Mesenchymal stem cell (in vitro differentiated cells and primary cell): ENCODE data around the gene CELSR3.

Experiments
- DNase-seq: peaks from one replicate; pipeline ENCODE4 v3.0.0-alpha.2; 2013
- H2AFZ ChIP-seq: one replicate; pipeline ENCODE4 v1.6.1; 2013; ENCODE audit warnings: low read depth, mild to moderate bottlenecking, control low read depth, inconsistent platforms, low read length, moderate library complexity
- H2AK5ac ChIP-seq: 2 replicates; pipeline ENCODE4 v1.6.1; 2013; ENCODE audit warnings: low read length, moderate library complexity, mild to moderate bottlenecking, inconsistent platforms; ENCODE audit not compliant: severe bottlenecking
- H2BK120ac ChIP-seq: one replicate; pipeline ENCODE4 v1.6.1; 2013; ENCODE audit warnings: low read depth, mild to moderate bottlenecking, inconsistent platforms, low read length, moderate library complexity
- H2BK12ac ChIP-seq, 2 experiments: one replicate each; pipeline ENCODE4 v1.6.1; 2013; ENCODE audit warnings: inconsistent platforms in 2 of 2, low read length in 2 of 2, mild to moderate bottlenecking in 2 of 2, moderate library complexity in 2 of 2, control low read depth in 1 of 2
- H2BK15ac ChIP-seq: one replicate; pipeline ENCODE4 v1.6.1; 2013; ENCODE audit warnings: mild to moderate bottlenecking, low read depth, inconsistent platforms; ENCODE audit not compliant: poor library complexity, severe bottlenecking
- H2BK5ac ChIP-seq: 2 replicates; pipeline ENCODE4 v1.6.1; 2013; ENCODE audit warnings: low read depth, mild to moderate bottlenecking, low read length, control low read depth, inconsistent platforms; ENCODE audit not compliant: poor library complexity, severe bottlenecking
- H3K14ac ChIP-seq, 2 experiments: one replicate each; pipeline ENCODE4 v1.6.1; 2013; ENCODE audit warnings: inconsistent platforms in 2 of 2, low read length in 2 of 2, control low read depth in 1 of 2, mild to moderate bottlenecking in 1 of 2, moderate library complexity in 1 of 2
- H3K18ac ChIP-seq, 2 experiments: one replicate each; pipeline ENCODE4 v1.6.1; 2013; ENCODE audit warnings: inconsistent platforms in 2 of 2, low read length in 2 of 2, control low read depth in 1 of 2, low read depth in 1 of 2, mild to moderate bottlenecking in 1 of 2
- H3K23ac ChIP-seq, 2 experiments: one replicate each; pipeline ENCODE4 v1.6.1; 2013; ENCODE audit warnings: inconsistent platforms in 2 of 2, low read length in 2 of 2, mild to moderate bottlenecking in 2 of 2, moderate library complexity in 2 of 2, control low read depth in 1 of 2
- H3K27ac ChIP-seq: 2 replicates; pipeline ENCODE4 v1.5.1; 2013; ENCODE audit warnings: mild to moderate bottlenecking, moderate library complexity, low read length, control low read depth, inconsistent platforms; ENCODE audit not compliant: poor library complexity, severe bottlenecking
- H3K27me3 ChIP-seq, 2 experiments: 2 replicates each; pipeline versions ENCODE4 v1.6.1 to v1.7.0; 2013; ENCODE audit warnings: low read length in 2 of 2, mild to moderate bottlenecking in 2 of 2, moderate library complexity in 2 of 2, control low read depth in 1 of 2, inconsistent platforms in 1 of 2; ENCODE audit not compliant: control insufficient read depth in 1 of 2, insufficient read depth in 1 of 2
- H3K36me3 ChIP-seq, 2 experiments: 2 replicates each; pipeline versions ENCODE4 v1.6.1 to v1.7.0; 2013; ENCODE audit warnings: low read length in 2 of 2, control low read depth in 1 of 2, inconsistent platforms in 1 of 2, low read depth in 1 of 2, mild to moderate bottlenecking in 1 of 2; ENCODE audit not compliant: insufficient read depth in 2 of 2, control insufficient read depth in 1 of 2
- H3K4ac ChIP-seq, 2 experiments: one replicate each; pipeline ENCODE4 v1.6.1; 2013; ENCODE audit warnings: inconsistent platforms in 2 of 2, low read length in 2 of 2, mild to moderate bottlenecking in 2 of 2, moderate library complexity in 2 of 2, control low read depth in 1 of 2, low read depth in 1 of 2
- H3K4me1 ChIP-seq: 2 replicates; pipeline ENCODE4 v1.6.1; 2013; ENCODE audit warnings: low read depth, low read length, control low read depth; ENCODE audit not compliant: control insufficient read depth, insufficient read depth
- H3K4me2 ChIP-seq: 2 replicates; pipeline ENCODE4 v1.6.1; 2013; ENCODE audit warnings: low read length, mild to moderate bottlenecking, inconsistent platforms; ENCODE audit not compliant: poor library complexity, severe bottlenecking
- H3K4me3 ChIP-seq, 2 experiments: 2 replicates each; pipeline versions ENCODE4 v1.5.1 to v1.7.0; 2013; ENCODE audit warnings: low read length in 2 of 2, mild to moderate bottlenecking in 2 of 2, control low read depth in 1 of 2, low read depth in 1 of 2; ENCODE audit not compliant: insufficient read depth in 1 of 2
- H3K79me1 ChIP-seq: replicated peaks from 2 replicates; pipeline ENCODE4 v1.6.1; 2013; ENCODE audit warnings: mild to moderate bottlenecking, control low read depth, low read length, inconsistent platforms; ENCODE audit not compliant: poor library complexity, severe bottlenecking
- H3K9ac ChIP-seq: 2 replicates; pipeline ENCODE4 v1.7.0; 2013; ENCODE audit warnings: mild to moderate bottlenecking, low read length, moderate library complexity
- H3K9me3 ChIP-seq: 2 replicates; pipeline ENCODE4 v1.7.0; 2013; ENCODE audit warnings: mild to moderate bottlenecking, low read length; ENCODE audit not compliant: control insufficient read depth
- H4K8ac ChIP-seq: one replicate; pipeline ENCODE4 v1.6.1; 2013; ENCODE audit warnings: inconsistent platforms, mild to moderate bottlenecking, low read length, moderate library complexity
- H4K91ac ChIP-seq: one replicate; pipeline ENCODE4 v1.6.1; 2013; ENCODE audit warnings: mild to moderate bottlenecking, low read length, inconsistent platforms
- WGBS: methylation state at CpG from one replicate; pipeline ENCODE4 v1.1.7; 2013; ENCODE audit warnings: mixed read lengths; 5-methylcytosine and 5-hydroxymethylcytosine counted together

CELSR3 gene

DNA sequence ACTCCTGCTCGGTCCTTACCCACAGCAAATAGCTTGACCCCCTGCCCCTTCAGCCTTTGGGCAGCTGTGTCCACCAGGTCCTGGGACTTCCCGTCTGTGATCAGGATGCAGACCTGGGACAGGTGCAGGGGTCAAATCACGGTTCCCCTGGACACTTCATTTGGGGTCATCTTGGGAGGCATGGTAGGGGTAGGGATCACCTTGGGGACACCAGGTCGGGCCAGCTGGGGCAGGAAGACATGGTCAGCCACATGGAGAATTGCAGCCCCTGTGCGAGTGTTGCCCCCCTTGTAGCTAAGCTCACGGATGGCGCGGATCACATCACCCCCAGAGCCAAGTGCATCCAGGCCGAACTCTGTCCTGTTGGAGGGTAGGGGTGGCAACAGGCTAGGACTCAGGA is 69.3 kb downstream of the CELSR3 start:
- no peak overlapping the region for H3K9ac ChIP-seq
- H2BK120ac ChIP-seq: no peak overlapping the region
- H3K27ac ChIP-seq: no peak overlapping the region
- H4K8ac ChIP-seq: no peak overlapping the region
- H4K91ac ChIP-seq: no peak overlapping the region
- H2AK5ac ChIP-seq: no peak overlapping the region
- peak overlapping the region in 1 of 2 experiments; percentile 85 for H3K14ac ChIP-seq
- H2BK12ac ChIP-seq: peak overlapping the region in 1 of 2 experiments; percentile 61
- H3K9me3 ChIP-seq: no peaks in the 10 kb centered on the region
- H2BK15ac ChIP-seq: no peak overlapping the region
- peak overlapping the region; percentile 81 for H3K4me2 ChIP-seq
- H3K79me1 ChIP-seq: peaks cover 8% of the 10 kb centered on the region
- no peaks in the 10 kb centered on the region for H3K27me3 ChIP-seq
- no peak for DNase-seq
- no peak overlapping the region for H2AFZ ChIP-seq
- H3K4ac ChIP-seq: no peak overlapping the region
- WGBS: 96% methylated on average over 9 of the region's 9 CpGs
- peak overlapping the region in 1 of 2 experiments; percentile 11 for H3K4me3 ChIP-seq
- no peak overlapping the region for H2BK5ac ChIP-seq
- H3K23ac ChIP-seq: no peak overlapping the region
- no peak overlapping the region for H3K18ac ChIP-seq
- peaks cover 6 to 66% of the 10 kb centered on the region in 2 experiments for H3K36me3 ChIP-seq
- H3K4me1 ChIP-seq: peaks cover 92% of the 10 kb centered on the region

- no peak overlapping the region for H3K18ac ChIP-seq
- no peak overlapping the region for H2BK12ac ChIP-seq
- no peak overlapping the region for H4K91ac ChIP-seq
- 90% methylated on average over 21 of the region's 21 CpGs for WGBS
- no peak overlapping the region for H4K8ac ChIP-seq
- H2BK5ac ChIP-seq: no peak overlapping the region
- no peak overlapping the region for H2AK5ac ChIP-seq
- peaks cover 86% of the 10 kb centered on the region for H3K4me1 ChIP-seq
- peaks cover 12% of the 10 kb centered on the region for H3K79me1 ChIP-seq
- H2BK15ac ChIP-seq: no peak overlapping the region
- no peak overlapping the region for H2AFZ ChIP-seq
- H3K14ac ChIP-seq: no peak overlapping the region
- H3K4ac ChIP-seq: no peak overlapping the region
- H3K23ac ChIP-seq: no peak overlapping the region
- no peaks in the 10 kb centered on the region for H3K9me3 ChIP-seq
- H3K4me3 ChIP-seq: no peak overlapping the region
- H3K36me3 ChIP-seq: peaks cover 3 to 71% of the 10 kb centered on the region in 2 experiments
- peak; percentile 31 for DNase-seq
- H3K4me2 ChIP-seq: peak overlapping the region; percentile 81
- no peak overlapping the region for H2BK120ac ChIP-seq
- no peak overlapping the region for H3K9ac ChIP-seq
- no peaks in the 10 kb centered on the region for H3K27me3 ChIP-seq
- H3K27ac ChIP-seq: no peak overlapping the region
Observed at GRCh38 chr3:48592519-48593087, 70.1 kb downstream of the CELSR3 start.

DNA sequence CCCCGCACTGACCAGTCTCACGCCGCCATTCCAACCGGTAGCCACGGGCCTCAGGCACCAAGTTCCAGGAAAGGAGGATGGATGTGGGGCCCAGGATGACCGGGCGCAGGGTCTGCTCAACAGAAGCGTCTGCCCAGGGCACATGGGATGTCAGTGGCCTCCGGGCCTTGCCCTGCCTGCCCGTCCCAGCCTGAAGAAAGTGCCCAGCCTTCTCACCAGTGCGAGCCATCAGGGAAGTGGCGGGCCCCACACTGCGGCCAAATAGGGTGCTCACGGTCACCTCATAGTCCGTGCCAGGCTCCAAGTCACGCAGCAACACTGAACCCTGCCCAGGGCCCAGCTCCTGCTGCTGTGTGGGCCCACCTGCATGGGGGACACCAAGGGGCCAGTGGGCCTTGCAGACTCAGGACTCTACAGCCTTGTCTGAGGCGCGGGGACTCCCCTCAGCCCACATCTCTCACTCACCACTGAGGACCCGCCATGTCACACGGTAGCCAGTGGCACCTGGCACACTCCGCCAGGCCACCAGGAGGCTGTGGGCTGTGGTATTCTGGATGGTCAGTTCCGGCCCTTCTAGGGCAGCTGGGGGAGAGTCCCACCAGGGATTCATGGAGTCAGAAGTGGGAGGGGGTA is 70.7 kb downstream of the CELSR3 start:
- H4K8ac ChIP-seq: no peak overlapping the region
- no peak overlapping the region for H3K23ac ChIP-seq
- H2AK5ac ChIP-seq: no peak overlapping the region
- no peak overlapping the region for H2BK5ac ChIP-seq
- H4K91ac ChIP-seq: no peak overlapping the region
- no peak overlapping the region for H3K4ac ChIP-seq
- no peak overlapping the region for H3K4me3 ChIP-seq
- WGBS: 95% methylated on average over 20 of the region's 22 CpGs
- peaks cover 16% of the 10 kb centered on the region for H3K79me1 ChIP-seq
- no peak overlapping the region for H2BK15ac ChIP-seq
- H3K9ac ChIP-seq: no peak overlapping the region
- peaks cover 0 to 71% of the 10 kb centered on the region in 2 experiments for H3K36me3 ChIP-seq
- H3K27me3 ChIP-seq: no peaks in the 10 kb centered on the region
- H2BK12ac ChIP-seq: no peak overlapping the region
- no peak overlapping the region for H3K27ac ChIP-seq
- no peaks in the 10 kb centered on the region for H3K9me3 ChIP-seq
- H3K14ac ChIP-seq: no peak overlapping the region
- no peak overlapping the region for H2AFZ ChIP-seq
- peaks cover 83% of the 10 kb centered on the region for H3K4me1 ChIP-seq
- no peak overlapping the region for H3K4me2 ChIP-seq
- no peak overlapping the region for H3K18ac ChIP-seq
- H2BK120ac ChIP-seq: no peak overlapping the region
- DNase-seq: no peak

DNA sequence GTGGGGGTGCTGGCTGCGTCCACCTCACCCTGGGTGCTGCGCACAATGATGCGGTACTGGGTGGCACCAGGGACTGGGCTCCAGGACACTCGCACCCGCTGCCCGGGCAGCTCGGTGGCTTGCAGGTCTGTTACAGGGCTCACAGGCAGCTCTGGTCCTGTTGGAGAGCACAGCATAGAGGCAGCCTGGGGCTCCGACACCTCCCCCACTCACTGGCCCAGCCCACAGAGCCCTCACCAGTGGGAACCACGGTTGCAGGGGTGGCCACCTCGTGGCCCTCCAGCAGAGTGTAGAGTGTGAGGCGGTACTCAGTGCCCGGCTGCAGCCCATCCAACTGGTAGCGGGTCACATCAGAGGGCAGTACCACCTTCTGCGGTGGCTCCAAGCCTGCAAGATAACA is 71.2 kb downstream of the CELSR3 start:
- no peak overlapping the region for H3K4ac ChIP-seq
- no peak overlapping the region for H3K4me3 ChIP-seq
- H2AFZ ChIP-seq: no peak overlapping the region
- H4K91ac ChIP-seq: no peak overlapping the region
- no peak overlapping the region for H2BK5ac ChIP-seq
- no peak overlapping the region for H4K8ac ChIP-seq
- peaks cover 2 to 71% of the 10 kb centered on the region in 2 experiments for H3K36me3 ChIP-seq
- H2BK15ac ChIP-seq: no peak overlapping the region
- no peak overlapping the region for H3K4me2 ChIP-seq
- H3K27ac ChIP-seq: no peak overlapping the region
- H3K79me1 ChIP-seq: peaks cover 22% of the 10 kb centered on the region
- DNase-seq: no peak
- no peak overlapping the region for H3K18ac ChIP-seq
- no peaks in the 10 kb centered on the region for H3K27me3 ChIP-seq
- H3K9me3 ChIP-seq: no peaks in the 10 kb centered on the region
- no peak overlapping the region for H2AK5ac ChIP-seq
- H2BK12ac ChIP-seq: no peak overlapping the region
- no peak overlapping the region for H3K14ac ChIP-seq
- peaks cover 80% of the 10 kb centered on the region for H3K4me1 ChIP-seq
- no peak overlapping the region for H3K9ac ChIP-seq
- H2BK120ac ChIP-seq: no peak overlapping the region
- no peak overlapping the region for H3K23ac ChIP-seq
- 95% methylated on average over 14 of the region's 14 CpGs for WGBS
